Loucy (cell line): Measurements from ENCODE around the gene TMED6.
A peak's percentile ranks its signal among the peaks of the same experiment; 100 is the strongest.

Experiments
- EZH2phosphoT487 ChIP-seq: fragments of 200-600 bp; IDR thresholded peaks from 2 replicates; pipeline ENCODE4 v1.6.1; 2018; ENCODE audit warnings: antibody characterized with exemption, mild to moderate bottlenecking, moderate library complexity, borderline replicate concordance
- TF ChIP-seq, protein P1 (sequence below): fragments of 200-600 bp; sonication (generic); conservative IDR thresholded peaks from 2 replicates; pipeline ENCODE4 v1.5.1; 2014; ENCODE audit warnings: mild to moderate bottlenecking, antibody characterized with exemption, low read length

DNA sequence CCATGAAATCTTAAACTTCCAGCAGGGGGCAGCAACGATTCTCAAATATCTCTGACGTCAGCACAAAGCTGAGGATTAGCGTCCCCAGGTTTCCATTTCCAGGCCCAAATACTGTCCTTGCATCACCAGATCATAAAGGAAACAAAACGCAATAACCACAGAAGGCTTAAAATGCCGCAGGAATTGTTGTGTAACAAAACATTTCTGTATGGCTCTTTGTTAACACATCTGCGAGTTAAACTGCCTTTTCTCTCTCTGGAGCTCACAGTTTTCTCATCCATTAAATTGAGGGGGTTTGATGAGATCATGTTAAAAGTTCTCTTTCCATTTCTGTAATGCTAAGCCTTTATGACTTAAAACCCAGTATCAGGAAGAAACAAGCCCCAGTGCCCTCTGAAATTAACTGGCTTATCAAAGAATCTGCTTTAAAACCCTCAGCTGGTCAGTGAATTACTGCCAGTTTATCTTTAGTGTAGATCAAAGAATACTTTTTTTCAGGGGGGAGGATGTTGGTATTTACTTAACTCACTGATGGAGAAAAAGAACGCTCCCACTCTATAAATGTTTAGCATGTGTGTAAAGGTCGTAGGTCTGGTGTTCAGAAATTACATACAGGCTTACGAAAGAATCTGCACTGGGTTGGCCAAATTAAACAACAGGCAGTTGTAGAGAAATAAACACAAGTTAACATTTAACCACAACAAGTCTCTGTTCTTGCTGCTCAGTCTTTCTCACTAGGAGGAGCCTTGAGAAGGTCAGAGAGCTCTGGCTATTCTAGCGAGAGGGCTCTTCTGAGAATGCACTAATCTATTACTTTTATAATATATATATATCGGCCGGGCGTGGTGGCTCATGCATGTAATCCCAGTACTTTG lies 44.8 kb upstream of the TMED6 start:
- TF ChIP-seq, protein P1, sequence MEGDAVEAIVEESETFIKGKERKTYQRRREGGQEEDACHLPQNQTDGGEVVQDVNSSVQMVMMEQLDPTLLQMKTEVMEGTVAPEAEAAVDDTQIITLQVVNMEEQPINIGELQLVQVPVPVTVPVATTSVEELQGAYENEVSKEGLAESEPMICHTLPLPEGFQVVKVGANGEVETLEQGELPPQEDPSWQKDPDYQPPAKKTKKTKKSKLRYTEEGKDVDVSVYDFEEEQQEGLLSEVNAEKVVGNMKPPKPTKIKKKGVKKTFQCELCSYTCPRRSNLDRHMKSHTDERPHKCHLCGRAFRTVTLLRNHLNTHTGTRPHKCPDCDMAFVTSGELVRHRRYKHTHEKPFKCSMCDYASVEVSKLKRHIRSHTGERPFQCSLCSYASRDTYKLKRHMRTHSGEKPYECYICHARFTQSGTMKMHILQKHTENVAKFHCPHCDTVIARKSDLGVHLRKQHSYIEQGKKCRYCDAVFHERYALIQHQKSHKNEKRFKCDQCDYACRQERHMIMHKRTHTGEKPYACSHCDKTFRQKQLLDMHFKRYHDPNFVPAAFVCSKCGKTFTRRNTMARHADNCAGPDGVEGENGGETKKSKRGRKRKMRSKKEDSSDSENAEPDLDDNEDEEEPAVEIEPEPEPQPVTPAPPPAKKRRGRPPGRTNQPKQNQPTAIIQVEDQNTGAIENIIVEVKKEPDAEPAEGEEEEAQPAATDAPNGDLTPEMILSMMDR, result peak; percentile 3
- no peak for TF ChIP-seq EZH2phosphoT487
